Neuronal stem cell (in vitro differentiated cells): Measurements from ENCODE around the gene C5orf46.

Source experiments
- DNase-seq: peaks from one replicate; pipeline ENCODE4 v3.0.0-alpha.2; 2013; ENCODE audit warnings: low spot score
- H2AFZ ChIP-seq: one replicate; pipeline ENCODE4 v1.6.1; 2013; ENCODE audit warnings: mild to moderate bottlenecking, low read length, inconsistent platforms
- H2AK5ac ChIP-seq: 2 replicates; pipeline ENCODE4 v1.6.1; 2013; ENCODE audit warnings: low read depth, mild to moderate bottlenecking, inconsistent platforms, low read length, moderate library complexity, mixed read lengths
- H2BK120ac ChIP-seq: 2 replicates; pipeline ENCODE4 v1.6.1; 2013; ENCODE audit warnings: low read depth, mild to moderate bottlenecking, inconsistent platforms, low read length, moderate library complexity, mixed read lengths
- H2BK12ac ChIP-seq: one replicate; pipeline ENCODE4 v1.6.1; 2013; ENCODE audit warnings: low read length, inconsistent platforms
- H2BK15ac ChIP-seq: 2 replicates; pipeline ENCODE4 v1.6.1; 2013; ENCODE audit warnings: mild to moderate bottlenecking, low read length, inconsistent platforms, mixed read lengths
- H2BK5ac ChIP-seq: one replicate; pipeline ENCODE4 v1.6.1; 2013; ENCODE audit warnings: inconsistent platforms, mild to moderate bottlenecking, low read length, moderate library complexity
- H3K14ac ChIP-seq: one replicate; pipeline ENCODE4 v1.6.1; 2013; ENCODE audit warnings: low read length, inconsistent platforms
- H3K18ac ChIP-seq: 2 replicates; pipeline ENCODE4 v1.6.1; 2013; ENCODE audit warnings: low read length, inconsistent platforms
- H3K23ac ChIP-seq: 2 replicates; pipeline ENCODE4 v1.6.1; 2013; ENCODE audit warnings: low read depth, mild to moderate bottlenecking, mixed read lengths, low read length, inconsistent platforms; ENCODE audit not compliant: poor library complexity
- H3K27ac ChIP-seq: replicated peaks from 3 replicates; pipeline ENCODE4 v1.5.1; 2013; ENCODE audit warnings: low read length, inconsistent platforms
- H3K27me3 ChIP-seq, 3 experiments: 2 replicates each; pipeline ENCODE4 v1.6.1; 2013; ENCODE audit warnings: low read length in 3 of 3, mild to moderate bottlenecking in 2 of 3, inconsistent platforms in 1 of 3, low read depth in 1 of 3, mixed read lengths in 1 of 3, moderate library complexity in 1 of 3; ENCODE audit not compliant: control insufficient read depth in 3 of 3, insufficient read depth in 3 of 3
- H3K36me3 ChIP-seq, 2 donors: replicated peaks in 1 of 2; 2 replicates each; pipeline ENCODE4 v1.6.1; 2013; ENCODE audit warnings: low read length in 2 of 2; ENCODE audit not compliant: control insufficient read depth in 2 of 2, insufficient read depth in 2 of 2
- H3K4ac ChIP-seq: 2 replicates; pipeline ENCODE4 v1.6.1; 2013; ENCODE audit warnings: inconsistent platforms, mild to moderate bottlenecking, low read length, moderate library complexity
- H3K4me1 ChIP-seq, 2 donors: 1 replicate in 1 of 2; 2 replicates in 1 of 2; pipeline ENCODE4 v1.6.1; 2013; ENCODE audit warnings: low read length in 2 of 2, low read depth in 1 of 2; ENCODE audit not compliant: control insufficient read depth in 2 of 2, insufficient read depth in 1 of 2
- H3K4me2 ChIP-seq: one replicate; pipeline ENCODE4 v1.6.1; 2013; ENCODE audit warnings: mild to moderate bottlenecking, low read length, inconsistent platforms; ENCODE audit not compliant: insufficient read depth, poor library complexity, severe bottlenecking
- H3K4me3 ChIP-seq, 2 donors: 2 replicates each; pipeline ENCODE4 v1.5.1; 2013; ENCODE audit warnings: low read length in 2 of 2, mild to moderate bottlenecking in 2 of 2, inconsistent platforms in 1 of 2, moderate library complexity in 1 of 2
- H3K79me1 ChIP-seq: one replicate; pipeline ENCODE4 v1.6.1; 2013; ENCODE audit warnings: low read depth, mild to moderate bottlenecking, inconsistent platforms, low read length, moderate library complexity
- H3K9ac ChIP-seq: one replicate; pipeline ENCODE4 v1.6.1; 2013; ENCODE audit warnings: mild to moderate bottlenecking, low read depth, low read length, inconsistent platforms; ENCODE audit not compliant: poor library complexity
- H3K9me3 ChIP-seq, 2 donors: replicated peaks in 1 of 2; 2 replicates each; pipeline versions ENCODE3 to v1.6.1; 2013; ENCODE audit warnings: low read length in 2 of 2, mild to moderate bottlenecking in 2 of 2, inconsistent platforms in 1 of 2, low read depth in 1 of 2, mixed read lengths in 1 of 2, moderate library complexity in 1 of 2; ENCODE audit not compliant: control insufficient read depth in 2 of 2, insufficient read depth in 1 of 2
- H4K8ac ChIP-seq: one replicate; pipeline ENCODE4 v1.6.1; 2013; ENCODE audit warnings: low read depth, mild to moderate bottlenecking, inconsistent platforms, low read length, moderate library complexity
- H4K91ac ChIP-seq: one replicate; pipeline ENCODE4 v1.6.1; 2013; ENCODE audit warnings: low read length, low read depth, mild to moderate bottlenecking, inconsistent platforms; ENCODE audit not compliant: poor library complexity
- WGBS, 2 donors: extraction: QIAGEN DNeasy Blood & Tissue Kit; methylation state at CpG; one replicate each; pipeline ENCODE4 v1.1.7; 2013; ENCODE audit warnings: missing lambda C conversion rate in 2 of 2, mixed read lengths in 1 of 2; ENCODE audit not compliant: insufficient read length in 2 of 2, insufficient replicate concordance in 1 of 2; ENCODE audit errors: extremely low coverage in 2 of 2; 5-methylcytosine and 5-hydroxymethylcytosine counted together

Gene C5orf46

GRCh38 chr5:147854894-147855773 lies 51.2 kb downstream of the C5orf46 start:
- peaks cover 0 to 18% (median 0%) of the 10 kb centered on the region in 3 experiments for H3K27me3 ChIP-seq
- 100% methylated on average over 1 of the region's 11 CpGs for WGBS, 2 donors

GRCh38 chr5:147854331-147854730 lies 52.0 kb downstream of the C5orf46 start:
- no peak overlapping the region for H3K4me2 ChIP-seq
- no peak overlapping the region for H3K23ac ChIP-seq
- H4K91ac ChIP-seq: no peak overlapping the region
- no peak overlapping the region for H2BK15ac ChIP-seq
- DNase-seq: no peak
- no peak overlapping the region for H2BK5ac ChIP-seq
- peaks cover 0 to 18% (median 0%) of the 10 kb centered on the region in 3 experiments for H3K27me3 ChIP-seq
- H3K4me3 ChIP-seq: no peak overlapping the region
- no peak overlapping the region for H2BK120ac ChIP-seq
- H3K4me1 ChIP-seq: no peaks in the 10 kb centered on the region
- no peak overlapping the region for H2BK12ac ChIP-seq
- no peak overlapping the region for H3K9ac ChIP-seq
- H3K79me1 ChIP-seq: no peaks in the 10 kb centered on the region
- H3K27ac ChIP-seq: no peak overlapping the region
- no peak overlapping the region for H2AK5ac ChIP-seq
- H3K36me3 ChIP-seq: no peaks in the 10 kb centered on the region
- H4K8ac ChIP-seq: no peak overlapping the region
- no CpG with 5 or more reads among the region's 3 CpGs for WGBS, 2 donors
- H3K9me3 ChIP-seq: no peaks in the 10 kb centered on the region
- no peak overlapping the region for H3K14ac ChIP-seq
- no peak overlapping the region for H3K4ac ChIP-seq
- no peak overlapping the region for H3K18ac ChIP-seq
- no peak overlapping the region for H2AFZ ChIP-seq

More at GRCh38 chr5:147854894-147855773, 51.2 kb downstream of the C5orf46 start:
- no peaks in the 10 kb centered on the region for H3K79me1 ChIP-seq
- H2BK120ac ChIP-seq: no peak overlapping the region
- H3K23ac ChIP-seq: no peak overlapping the region
- H3K9me3 ChIP-seq: no peaks in the 10 kb centered on the region
- no peak overlapping the region for H3K18ac ChIP-seq
- no peak overlapping the region for H2AK5ac ChIP-seq
- H2AFZ ChIP-seq: no peak overlapping the region
- no peak overlapping the region for H3K4me2 ChIP-seq
- no peak overlapping the region for H3K27ac ChIP-seq
- no peak overlapping the region for H4K91ac ChIP-seq
- no peak overlapping the region for H2BK15ac ChIP-seq
- no peak overlapping the region for H4K8ac ChIP-seq
- no peak overlapping the region for H3K4me3 ChIP-seq
- H3K14ac ChIP-seq: no peak overlapping the region
- no peak for DNase-seq
- H3K4me1 ChIP-seq: no peaks in the 10 kb centered on the region
- H3K9ac ChIP-seq: no peak overlapping the region
- H2BK12ac ChIP-seq: no peak overlapping the region
- no peak overlapping the region for H3K4ac ChIP-seq
- H2BK5ac ChIP-seq: no peak overlapping the region
- no peaks in the 10 kb centered on the region for H3K36me3 ChIP-seq

- Histone ChIP-seq H3K9ac (no peak overlapping the region), H4K91ac (no peak overlapping the region), H3K14ac (no peak overlapping the region), H3K79me1 (no peaks in the 10 kb centered on the region), H2AFZ (no peak overlapping the region), H3K4me3 (no peak overlapping the region), H3K4ac (no peak overlapping the region), H4K8ac (no peak overlapping the region), H3K4me2 (no peak overlapping the region), H3K36me3 (no peaks in the 10 kb centered on the region), H2AK5ac (no peak overlapping the region), H2BK15ac (no peak overlapping the region), H2BK120ac (no peak overlapping the region), H3K27me3 (peaks cover 0 to 18% (median 0%) of the 10 kb centered on the region in 3 experiments), H3K4me1 (no peaks in the 10 kb centered on the region), H3K18ac (no peak overlapping the region), H3K27ac (no peak overlapping the region), H2BK5ac (no peak overlapping the region), H3K9me3 (no peaks in the 10 kb centered on the region), H2BK12ac (no peak overlapping the region), H3K23ac (no peak overlapping the region)
- no peak for DNase-seq
- WGBS, 2 donors: no CpG with 5 or more reads among the region's 3 CpGs
Measured at GRCh38 chr5:147853372-147853987, 52.9 kb downstream of the C5orf46 start.

DNA sequence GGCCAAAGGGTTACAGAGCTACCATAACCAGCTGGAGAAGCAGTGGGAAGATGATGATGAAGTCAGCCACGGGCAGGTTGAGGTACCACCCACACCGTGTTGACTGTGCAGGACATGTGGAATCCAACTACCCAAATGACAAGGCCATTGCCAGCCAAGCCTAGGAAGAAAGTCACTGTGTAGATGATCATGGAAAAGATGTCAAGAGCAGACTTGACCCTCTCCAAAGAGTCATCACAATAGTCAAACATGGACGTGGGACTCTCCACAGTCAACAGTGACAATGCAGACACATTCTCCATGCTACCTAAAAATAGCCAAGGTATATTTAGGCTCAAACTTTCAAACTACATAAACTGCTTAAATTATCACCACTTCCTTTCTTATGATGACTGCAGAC lies 54.0 kb downstream of the C5orf46 start:
- DNase-seq: no peak
- H3K4ac ChIP-seq: no peak overlapping the region
- H3K4me3 ChIP-seq: no peak overlapping the region
- no peak overlapping the region for H4K91ac ChIP-seq
- no peaks in the 10 kb centered on the region for H3K79me1 ChIP-seq
- no peaks in the 10 kb centered on the region for H3K4me1 ChIP-seq
- H3K4me2 ChIP-seq: no peak overlapping the region
- no peak overlapping the region for H2AK5ac ChIP-seq
- no peak overlapping the region for H4K8ac ChIP-seq
- H2BK5ac ChIP-seq: no peak overlapping the region
- no peak overlapping the region for H2AFZ ChIP-seq
- H3K27me3 ChIP-seq: peaks cover 0 to 16% (median 0%) of the 10 kb centered on the region in 3 experiments
- no peaks in the 10 kb centered on the region for H3K9me3 ChIP-seq
- H3K9ac ChIP-seq: no peak overlapping the region
- no peak overlapping the region for H2BK12ac ChIP-seq
- H2BK15ac ChIP-seq: no peak overlapping the region
- no peak overlapping the region for H3K27ac ChIP-seq
- no peak overlapping the region for H3K14ac ChIP-seq
- no peaks in the 10 kb centered on the region for H3K36me3 ChIP-seq
- H3K18ac ChIP-seq: no peak overlapping the region
- no CpG with 5 or more reads among the region's 3 CpGs for WGBS, 2 donors
- no peak overlapping the region for H2BK120ac ChIP-seq
- H3K23ac ChIP-seq: no peak overlapping the region
